Measurements from ENCODE around the gene NUP50.
A peak's percentile ranks its signal among the peaks of the same experiment; 100 is the strongest.

The NUP50 gene

GRCh38 chr22:45197606-45198462, 34.1 kb downstream of the NUP50 start:
- ChIA-PET POLR2A (ENCODE audit: low non-redundant PET) (no interaction called here), CTCF (no interaction called here)
- peak overlapping the region; percentile 8; the same call in 1 of the 2 replicates for H3K27ac ChIP-seq
- no peak for TF ChIP-seq CTCF (conservative IDR thresholded peaks at IDR 0.05; ENCODE audit: low read depth)
- DNase-seq (ENCODE audit: low spot score) = no peak

- no peak for TF ChIP-seq CTCF (conservative IDR thresholded peaks at IDR 0.05; ENCODE audit: low read depth)
- CTCF ChIA-PET = no interaction called here
- peak overlapping the region; percentile 8; the same call in 1 of the 2 replicates for H3K27ac ChIP-seq
- DNase-seq (ENCODE audit: low spot score) = no peak
- POLR2A ChIA-PET (ENCODE audit: low non-redundant PET) = no interaction called here
These were observed 34.7 kb downstream of the NUP50 start for GRCh38 chr22:45198463-45198795.

- no peak overlapping the region for H3K27ac ChIP-seq
- ChIA-PET CTCF (no interaction called here), POLR2A (ENCODE audit: low non-redundant PET) (no interaction called here)
- no peak for DNase-seq (ENCODE audit: low spot score)
- TF ChIP-seq CTCF (conservative IDR thresholded peaks at IDR 0.05; ENCODE audit: low read depth) = no peak
These were observed 36.0 kb downstream of the NUP50 start for GRCh38 chr22:45199723-45200122.

- POLR2A ChIA-PET (ENCODE audit: low non-redundant PET) = no interaction called here
- H3K27ac ChIP-seq = peak overlapping the region; percentile 61
These were observed 36.5 kb downstream of the NUP50 start for GRCh38 chr22:45200230-45200629.

GRCh38 chr22:45200860-45201511, 37.3 kb downstream of the NUP50 start:
- no peak for DNase-seq (ENCODE audit: low spot score)
- peak overlapping the region; percentile 61 for H3K27ac ChIP-seq
- TF ChIP-seq CTCF (conservative IDR thresholded peaks at IDR 0.05; ENCODE audit: low read depth) = no peak
- ChIA-PET POLR2A (ENCODE audit: low non-redundant PET) (no interaction called here), CTCF (interaction anchor here (0.6 kb wide), 1 partner anchor 1185 kb away, joined by 3 read pairs; no protein-coding TSS in a partner anchor)

More at GRCh38 chr22:45200230-45200629, 36.5 kb downstream of the NUP50 start:
- no peak for DNase-seq (ENCODE audit: low spot score)
- TF ChIP-seq CTCF (conservative IDR thresholded peaks at IDR 0.05; ENCODE audit: low read depth) = no peak
- CTCF ChIA-PET = interaction anchor here (0.6 kb wide), 1 partner anchor 1186 kb away, joined by 3 read pairs; no protein-coding TSS in a partner anchor

- no peak for DNase-seq (ENCODE audit: low spot score)
- POLR2A ChIA-PET (ENCODE audit: low non-redundant PET) = no interaction called here
- peak overlapping the region; percentile 61 for H3K27ac ChIP-seq
- TF ChIP-seq CTCF (conservative IDR thresholded peaks at IDR 0.05; ENCODE audit: low read depth) = no peak
- CTCF ChIA-PET = interaction anchor here (0.6 kb wide), 1 partner anchor 126 kb away, joined by 3 read pairs; no protein-coding TSS in a partner anchor
These were observed 38.1 kb downstream of the NUP50 start for GRCh38 chr22:45201678-45202332.

All from RWPE1 (cell line).